GM19035 (cell line): ENCODE measurements around the gene HOXD3.

Experiments used
- ATAC-seq: cut with Tn5 transposase; IDR thresholded peaks from one replicate; pipeline ENCODE4 v1.9.1; 2021; ENCODE audit not compliant: unreplicated experiment

HOXD3 gene

DNA sequence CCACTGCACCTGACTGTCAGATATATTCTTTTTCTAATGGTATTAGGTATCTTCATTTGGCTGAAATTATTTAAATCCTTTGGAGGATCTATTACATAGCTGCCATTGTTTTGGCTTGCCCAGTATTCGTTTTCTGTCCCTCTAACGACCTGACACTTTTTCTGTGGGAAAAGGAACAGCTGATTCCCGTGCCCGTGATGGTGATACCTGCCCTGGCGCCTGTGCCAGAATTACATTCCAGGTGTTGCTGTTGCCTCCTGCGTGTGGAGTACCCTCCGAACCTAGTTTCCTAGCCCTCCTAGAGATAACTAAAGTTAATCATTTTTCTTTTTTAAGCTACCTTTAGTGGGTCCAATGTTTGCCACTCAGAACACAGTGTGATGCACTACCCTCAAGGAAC, 45.4 kb downstream of the HOXD3 start:
- ATAC-seq, result no peak

DNA sequence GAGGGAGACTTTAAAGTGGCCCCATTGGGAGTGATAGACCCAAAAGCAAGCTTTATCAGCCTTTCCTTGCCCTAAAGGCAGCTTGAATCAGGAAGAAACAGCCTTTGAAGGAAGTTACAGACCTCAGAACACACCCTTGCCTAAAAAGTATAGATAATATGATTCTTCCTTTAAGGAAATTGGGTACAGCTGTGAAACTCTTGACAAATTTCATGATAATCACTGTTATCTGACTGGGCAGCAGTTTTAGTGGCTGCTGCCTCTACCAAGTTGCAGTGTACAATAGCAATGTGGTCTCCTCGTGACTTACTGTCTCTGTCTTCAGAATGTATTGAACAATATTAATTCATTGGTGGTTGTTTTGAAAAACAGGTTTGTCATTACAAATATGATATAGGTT, 48.0 kb downstream of the HOXD3 start:
- no peak for ATAC-seq

DNA sequence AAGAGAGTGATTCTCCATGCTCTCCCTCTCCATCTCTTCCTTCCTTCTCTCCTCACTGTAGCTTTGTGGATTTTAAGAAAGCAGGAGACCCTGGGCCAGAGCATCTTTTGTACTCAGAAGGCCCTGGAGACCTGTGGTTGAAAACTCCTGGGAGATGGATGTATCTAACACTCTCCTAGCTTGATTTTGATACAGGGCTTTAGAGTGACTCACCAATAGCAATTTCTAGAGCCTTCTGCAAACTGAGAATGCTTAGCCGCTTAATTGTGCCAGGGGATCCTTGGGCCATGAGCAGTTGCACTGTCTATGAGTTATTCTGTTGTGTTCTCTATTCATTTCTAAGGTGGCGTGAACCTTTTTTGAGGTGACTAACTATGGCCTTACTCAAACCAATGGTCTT, 49.0 kb downstream of the HOXD3 start:
- ATAC-seq, result no peak

GRCh38 chr2:176206682-176207081, 49.6 kb downstream of the HOXD3 start:
- ATAC-seq, result no peak

DNA sequence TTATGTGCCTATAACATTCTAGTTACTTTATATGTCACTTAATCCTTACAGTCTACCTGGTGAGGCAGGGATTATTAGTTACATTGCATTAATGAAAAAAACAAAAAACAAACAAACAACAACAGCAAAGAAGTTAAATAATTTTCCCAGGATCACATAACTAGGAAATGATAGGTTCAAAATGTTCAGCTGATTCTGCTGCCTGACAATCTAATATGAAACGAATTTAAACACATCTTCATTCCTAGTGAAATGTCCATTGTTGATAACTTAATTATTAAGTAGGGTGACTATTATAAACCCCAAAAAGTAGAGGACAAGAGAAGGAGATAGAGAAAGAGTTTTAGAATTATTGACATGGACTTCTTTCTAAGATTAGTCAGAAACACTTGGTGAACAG, 54.0 kb downstream of the HOXD3 start:
- no peak for ATAC-seq

DNA sequence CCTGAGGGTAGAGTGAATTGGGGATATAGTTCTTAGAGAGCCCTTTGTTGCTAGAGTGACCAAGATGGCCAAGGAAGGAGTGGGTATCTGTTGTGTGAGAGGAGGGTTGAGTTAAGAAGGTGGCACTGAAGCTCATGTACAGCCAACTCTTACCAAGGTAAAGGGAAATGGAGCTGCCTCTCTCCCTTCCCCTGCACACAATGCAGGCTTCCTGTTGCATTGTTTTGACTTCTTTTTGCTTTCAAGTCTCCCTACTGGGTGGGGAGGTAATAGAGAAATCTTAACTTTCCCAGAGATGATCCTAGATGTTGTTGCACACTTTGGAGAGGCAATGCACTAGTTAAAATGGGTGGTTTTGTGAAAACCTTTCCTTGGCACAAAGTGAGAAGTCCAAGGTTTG, 55.2 kb downstream of the HOXD3 start:
- ATAC-seq, result no peak

- ATAC-seq, result no peak
Observed at GRCh38 chr2:176213406-176213805, 56.3 kb downstream of the HOXD3 start.
